HepG2 (cell line): ENCODE data around the gene ADAMTS20. TPM values are rescaled to one million over a fixed set of nuclear protein-coding genes. Genes with fewer than 3 reads are reported as not detected.

Source experiments
- AGO2 ChIP-seq: fragments of 200-400 bp; formaldehyde crosslinking; optimal IDR thresholded peaks from 2 replicates; pipeline ENCODE3; 2017; ENCODE audit warnings: mild to moderate bottlenecking, low read depth, low read length, moderate library complexity
- CBX1 ChIP-seq: IDR thresholded peaks from one replicate; pipeline ENCODE4 v1.6.1; 2016; ENCODE audit warnings: antibody characterized with exemption, low read depth
- FIP1L1 ChIP-seq: fragments of 200-400 bp; formaldehyde crosslinking; IDR thresholded peaks from 2 replicates; pipeline ENCODE4 v1.6.1; 2018; ENCODE audit warnings: low read depth, mild to moderate bottlenecking, low read length, moderate library complexity, borderline replicate concordance; ENCODE audit not compliant: insufficient read depth
- KLF6 ChIP-seq: IDR thresholded peaks from 2 replicates; pipeline ENCODE4 v1.8.0; 2016; ENCODE audit warnings: missing biosample characterization, missing genetic modification reagents
- MIER2 ChIP-seq: IDR thresholded peaks from 2 replicates; pipeline ENCODE4 v1.6.1; 2016; ENCODE audit warnings: missing biosample characterization, missing genetic modification reagents
- NCOA2 ChIP-seq: sonication (generic); formaldehyde crosslinking; IDR thresholded peaks from 2 replicates; pipeline ENCODE4 v1.8.0; 2022; ENCODE audit warnings: inconsistent platforms
- NR1H2 ChIP-seq: sonication (generic); formaldehyde crosslinking; IDR thresholded peaks from 2 replicates; pipeline ENCODE4 v1.8.1; 2022; ENCODE audit warnings: low read depth, missing genetic modification reagents, borderline replicate concordance
- PCBP1 ChIP-seq: fragments of 200-400 bp; formaldehyde crosslinking; IDR thresholded peaks from 2 replicates; pipeline ENCODE4 v1.6.1; 2017; ENCODE audit warnings: mild to moderate bottlenecking, low read depth, low read length, borderline replicate concordance
- ZFP91 ChIP-seq: sonication (generic); formaldehyde crosslinking; IDR thresholded peaks from 2 replicates; pipeline ENCODE4 v1.9.0; 2022; ENCODE audit warnings: missing genetic modification reagents, mild to moderate bottlenecking, borderline replicate concordance
- ZHX2 ChIP-seq, 2 experiments: sonication (generic) in 1 of 2; formaldehyde crosslinking in 1 of 2; IDR thresholded peaks; 2 replicates each; pipeline versions ENCODE4 v1.6.1 to v1.9.0; 2014 to 2022; ENCODE audit warnings: antibody characterized with exemption in 1 of 2, borderline replicate concordance in 1 of 2, inconsistent platforms in 1 of 2, low read depth in 1 of 2, missing genetic modification reagents in 1 of 2
- ZNF563 ChIP-seq: sonication (generic); formaldehyde crosslinking; IDR thresholded peaks from 2 replicates; pipeline ENCODE4 v1.8.0; 2022; ENCODE audit warnings: mild to moderate bottlenecking, moderate library complexity, missing genetic modification reagents
- ZNF816 ChIP-seq: sonication (generic); formaldehyde crosslinking; IDR thresholded peaks from 2 replicates; pipeline ENCODE4 v1.8.0; 2022; ENCODE audit warnings: missing genetic modification reagents, mild to moderate bottlenecking, borderline replicate concordance
- polyA plus RNA-seq, 8 experiments: library from polyadenylated mRNA; depleted of rRNA in 3 of 8; stranded (reverse) in 7 of 8; unstranded in 1 of 8; fragments of >200 nt; fragmentation: Illumina TruSeq in 4 of 8; extraction: Trizol in 4 of 8; gene quantifications; 2 replicates each; pipeline versions ENCODE4 v1.2.1 to v1.2.3, GENCODE V29; 2011 to 2016; ENCODE audit warnings: low read depth in 4 of 8, missing spikeins in 1 of 8, mixed read lengths in 1 of 8; ENCODE audit not compliant: insufficient read depth in 1 of 8
- total RNA-seq, 5 experiments: library from RNA; depleted of rRNA; stranded (reverse); fragments of >200 nt; fragmentation: Illumina TruSeq; extraction: Trizol; gene quantifications; 2 replicates each; pipeline ENCODE4 v1.2.3, GENCODE V29; 2016; ENCODE audit warnings: low read depth in 1 of 5
- TF ChIP-seq, protein P1 (sequence below): sonication (generic); formaldehyde crosslinking; IDR thresholded peaks from 2 replicates; pipeline ENCODE4 v1.5.1; 2020; ENCODE audit warnings: mild to moderate bottlenecking, missing genetic modification reagents, borderline replicate concordance
- TF ChIP-seq, protein P2 (sequence below): sonication (generic); formaldehyde crosslinking; IDR thresholded peaks from 2 replicates; pipeline ENCODE4 v1.8.1; 2023; ENCODE audit warnings: missing genetic modification reagents, mild to moderate bottlenecking, borderline replicate concordance
- TF ChIP-seq, protein P3 (sequence below): sonication (generic); formaldehyde crosslinking; IDR thresholded peaks from 2 replicates; pipeline ENCODE4 v1.4.0; 2020; ENCODE audit warnings: mild to moderate bottlenecking, missing genetic modification reagents

Gene ADAMTS20
- total and polyA plus RNA-seq, 2 of the 13 experiments (the other 11 are each of a cell fraction or from before 2014, with no cell fraction given) = not detected

DNA sequence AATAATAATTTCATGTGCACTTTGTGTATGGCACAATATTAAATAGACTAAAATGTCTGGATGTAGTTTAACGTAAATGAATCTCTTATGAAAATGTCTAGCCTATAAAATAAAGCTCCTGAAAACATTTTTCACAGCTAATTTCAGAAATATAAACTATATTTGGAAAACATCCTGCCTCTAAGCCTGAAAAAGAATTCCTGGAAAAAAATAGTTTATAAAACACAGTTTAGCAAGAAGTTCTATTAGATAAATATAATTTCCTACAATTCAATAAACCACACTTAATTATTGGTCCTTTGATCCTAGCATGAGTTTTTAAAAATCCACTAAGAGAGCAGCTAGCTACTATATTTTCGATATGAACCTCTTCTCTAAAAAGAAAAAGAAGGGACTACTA, 159.9 kb downstream of the ADAMTS20 start (continued):
- TF ChIP-seq ZFP91 (no peak), AGO2 (no peak), ZNF816 (CRISPR knock-in tag) (no peak), ZNF563 (CRISPR knock-in tag) (no peak), ZHX2 (IDR thresholded peaks at IDR 0.05; ENCODE audit: low read depth) (no peak), ZHX2 (CRISPR knock-in tag; IDR thresholded peaks at IDR 0.05; ENCODE audit: borderline replicate concordance) (no peak), MIER2 (CRISPR knock-in tag) (no peak), FIP1L1 (no peak), NCOA2 (CRISPR knock-in tag) (no peak), CBX1 (no peak), PCBP1 (no peak), NR1H2 (CRISPR knock-in tag) (no peak), KLF6 (CRISPR knock-in tag) (no peak)
- TF ChIP-seq, protein P1, sequence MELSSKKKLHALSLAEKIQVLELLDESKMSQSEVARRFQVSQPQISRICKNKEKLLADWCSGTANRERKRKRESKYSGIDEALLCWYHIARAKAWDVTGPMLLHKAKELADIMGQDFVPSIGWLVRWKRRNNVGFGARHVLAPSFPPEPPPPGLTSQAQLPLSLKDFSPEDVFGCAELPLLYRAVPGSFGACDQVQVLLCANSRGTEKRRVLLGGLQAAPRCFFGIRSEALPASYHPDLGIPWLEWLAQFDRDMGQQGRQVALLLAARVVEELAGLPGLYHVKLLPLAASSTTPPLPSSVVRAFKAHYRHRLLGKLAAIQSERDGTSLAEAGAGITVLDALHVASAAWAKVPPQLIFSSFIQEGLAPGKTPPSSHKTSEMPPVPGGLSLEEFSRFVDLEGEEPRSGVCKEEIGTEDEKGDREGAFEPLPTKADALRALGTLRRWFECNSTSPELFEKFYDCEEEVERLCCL = no peak
- TF ChIP-seq, protein P2, sequence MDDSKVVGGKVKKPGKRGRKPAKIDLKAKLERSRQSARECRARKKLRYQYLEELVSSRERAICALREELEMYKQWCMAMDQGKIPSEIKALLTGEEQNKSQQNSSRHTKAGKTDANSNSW (CRISPR knock-in tag) = no peak
- TF ChIP-seq, protein P3, sequence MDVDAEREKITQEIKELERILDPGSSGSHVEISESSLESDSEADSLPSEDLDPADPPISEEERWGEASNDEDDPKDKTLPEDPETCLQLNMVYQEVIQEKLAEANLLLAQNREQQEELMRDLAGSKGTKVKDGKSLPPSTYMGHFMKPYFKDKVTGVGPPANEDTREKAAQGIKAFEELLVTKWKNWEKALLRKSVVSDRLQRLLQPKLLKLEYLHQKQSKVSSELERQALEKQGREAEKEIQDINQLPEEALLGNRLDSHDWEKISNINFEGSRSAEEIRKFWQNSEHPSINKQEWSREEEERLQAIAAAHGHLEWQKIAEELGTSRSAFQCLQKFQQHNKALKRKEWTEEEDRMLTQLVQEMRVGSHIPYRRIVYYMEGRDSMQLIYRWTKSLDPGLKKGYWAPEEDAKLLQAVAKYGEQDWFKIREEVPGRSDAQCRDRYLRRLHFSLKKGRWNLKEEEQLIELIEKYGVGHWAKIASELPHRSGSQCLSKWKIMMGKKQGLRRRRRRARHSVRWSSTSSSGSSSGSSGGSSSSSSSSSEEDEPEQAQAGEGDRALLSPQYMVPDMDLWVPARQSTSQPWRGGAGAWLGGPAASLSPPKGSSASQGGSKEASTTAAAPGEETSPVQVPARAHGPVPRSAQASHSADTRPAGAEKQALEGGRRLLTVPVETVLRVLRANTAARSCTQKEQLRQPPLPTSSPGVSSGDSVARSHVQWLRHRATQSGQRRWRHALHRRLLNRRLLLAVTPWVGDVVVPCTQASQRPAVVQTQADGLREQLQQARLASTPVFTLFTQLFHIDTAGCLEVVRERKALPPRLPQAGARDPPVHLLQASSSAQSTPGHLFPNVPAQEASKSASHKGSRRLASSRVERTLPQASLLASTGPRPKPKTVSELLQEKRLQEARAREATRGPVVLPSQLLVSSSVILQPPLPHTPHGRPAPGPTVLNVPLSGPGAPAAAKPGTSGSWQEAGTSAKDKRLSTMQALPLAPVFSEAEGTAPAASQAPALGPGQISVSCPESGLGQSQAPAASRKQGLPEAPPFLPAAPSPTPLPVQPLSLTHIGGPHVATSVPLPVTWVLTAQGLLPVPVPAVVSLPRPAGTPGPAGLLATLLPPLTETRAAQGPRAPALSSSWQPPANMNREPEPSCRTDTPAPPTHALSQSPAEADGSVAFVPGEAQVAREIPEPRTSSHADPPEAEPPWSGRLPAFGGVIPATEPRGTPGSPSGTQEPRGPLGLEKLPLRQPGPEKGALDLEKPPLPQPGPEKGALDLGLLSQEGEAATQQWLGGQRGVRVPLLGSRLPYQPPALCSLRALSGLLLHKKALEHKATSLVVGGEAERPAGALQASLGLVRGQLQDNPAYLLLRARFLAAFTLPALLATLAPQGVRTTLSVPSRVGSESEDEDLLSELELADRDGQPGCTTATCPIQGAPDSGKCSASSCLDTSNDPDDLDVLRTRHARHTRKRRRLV = no peak
